HEK293 (cell line): Measurements from ENCODE around the gene NATD1.
A peak's percentile ranks its signal among the peaks of the same experiment; 100 is the strongest.

ENCODE experiments used
- CTCF ChIA-PET: fragments of 350-600 bp; formaldehyde crosslinking; extraction: SDS; loops from one replicate; lab custom pipeline; 2021; ENCODE audit warnings: antibody characterized with exemption; lab: Yijun Ruan, JAX
- POLR2A ChIA-PET: fragments of 300-600 bp; formaldehyde crosslinking; extraction: SDS; loops from one replicate; lab custom pipeline; 2020; ENCODE audit warnings: antibody characterized with exemption, inconsistent platforms; lab: Yijun Ruan, JAX
- H3K27ac ChIP-seq: fragments of 200-500 bp; sonication (Bioruptor generic); 2 replicates; pipeline ENCODE4 v1.5.1; 2014; ENCODE audit warnings: low read depth, low read length, control low read depth, inconsistent platforms; ENCODE audit errors: extremely low read depth
- H3K36me3 ChIP-seq, 2 experiments: fragments of 200-500 bp in 1 of 2; sonication (Bioruptor generic) in 1 of 2; 1 replicate in 1 of 2; 2 replicates in 1 of 2; pipeline ENCODE4 v1.5.1; 2014 to 2017; ENCODE audit warnings: inconsistent platforms in 2 of 2, low read length in 2 of 2; ENCODE audit not compliant: control insufficient read depth in 2 of 2, insufficient read depth in 1 of 2
- H3K4me1 ChIP-seq: fragments of 200-500 bp; sonication (Bioruptor generic); 2 replicates; pipeline ENCODE4 v1.5.1; 2014; ENCODE audit warnings: mild to moderate bottlenecking, low read length, inconsistent platforms; ENCODE audit not compliant: control insufficient read depth, insufficient read depth
- H3K4me3 ChIP-seq: 2 replicates; pipeline ENCODE4 v1.5.1; 2011; ENCODE audit warnings: low read depth, mild to moderate bottlenecking, control low read depth, low read length, moderate library complexity
- H3K9me3 ChIP-seq: fragments of 200-500 bp; sonication (Bioruptor generic); 2 replicates; pipeline ENCODE4 v1.5.1; 2014; ENCODE audit warnings: low read depth, low read length, inconsistent platforms; ENCODE audit not compliant: control insufficient read depth, insufficient read depth
- CTCF ChIP-seq: fragments of 450-650 bp; formaldehyde crosslinking; IDR thresholded peaks from 2 replicates; pipeline ENCODE4 v1.5.1; 2016; ENCODE audit warnings: missing biosample characterization, missing genetic modification characterization
- GLIS1 ChIP-seq: fragments of 450-650 bp; formaldehyde crosslinking; IDR thresholded peaks from 2 replicates; pipeline ENCODE4 v1.5.1; 2016; ENCODE audit warnings: missing biosample characterization, missing genetic modification characterization
- GLIS2 ChIP-seq: fragments of 450-650 bp; formaldehyde crosslinking; IDR thresholded peaks from 2 replicates; pipeline ENCODE4 v1.5.1; 2016; ENCODE audit warnings: missing biosample characterization, missing genetic modification characterization
- KLF1 ChIP-seq: fragments of 450-650 bp; formaldehyde crosslinking; IDR thresholded peaks from 2 replicates; pipeline ENCODE4 v1.5.1; 2016; ENCODE audit warnings: missing biosample characterization, missing genetic modification characterization
- ZFP3 ChIP-seq: fragments of 450-650 bp; formaldehyde crosslinking; IDR thresholded peaks from 2 replicates; pipeline ENCODE4 v1.5.1; 2016; ENCODE audit warnings: low read depth, missing biosample characterization, missing genetic modification characterization
- ZNF600 ChIP-seq: fragments of 450-650 bp; formaldehyde crosslinking; IDR thresholded peaks from 2 replicates; pipeline ENCODE4 v1.5.1; 2016; ENCODE audit warnings: missing biosample characterization, missing genetic modification characterization
- ZNF664 ChIP-seq: fragments of 450-650 bp; formaldehyde crosslinking; IDR thresholded peaks from 2 replicates; pipeline ENCODE4 v1.5.1; 2016; ENCODE audit warnings: missing biosample characterization, missing genetic modification characterization
- ZNF76 ChIP-seq: fragments of 450-650 bp; formaldehyde crosslinking; IDR thresholded peaks from 2 replicates; pipeline ENCODE4; 2016; ENCODE audit warnings: low read depth, missing biosample characterization, missing genetic modification characterization, borderline replicate concordance
- TF ChIP-seq, protein P1 (sequence below): fragments of 450-650 bp; formaldehyde crosslinking; IDR thresholded peaks from 2 replicates; pipeline ENCODE4 v1.5.1; 2016; ENCODE audit warnings: missing biosample characterization, missing genetic modification characterization
- TF ChIP-seq, protein P2 (sequence below): fragments of 450-650 bp; formaldehyde crosslinking; IDR thresholded peaks from 2 replicates; pipeline ENCODE4 v1.5.1; 2017; ENCODE audit warnings: missing biosample characterization, mild to moderate bottlenecking, missing genetic modification characterization, moderate library complexity

Gene NATD1

DNA sequence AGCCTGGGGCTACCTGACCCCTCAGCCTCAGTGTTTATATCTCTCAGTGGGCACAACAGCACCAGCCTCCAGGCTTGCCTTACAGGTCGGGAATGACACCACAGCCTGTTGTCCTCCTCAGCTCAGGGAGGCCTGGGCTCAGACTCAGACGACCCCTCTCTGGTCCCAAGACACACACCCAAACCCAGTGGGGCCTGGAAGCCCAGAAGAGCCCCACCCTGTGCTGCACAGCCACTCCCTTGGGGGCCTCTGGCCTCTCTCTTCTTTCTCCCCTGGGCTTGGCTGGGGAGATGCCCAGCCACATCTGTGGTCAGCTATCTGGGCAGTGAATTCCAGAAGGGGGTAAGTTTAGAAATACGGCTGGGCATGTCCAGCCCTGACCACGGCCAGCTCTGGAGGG, 2.4 kb downstream of the NATD1 start:
- H3K4me1 ChIP-seq = 0 out of 2 replicates have a peak, but pooled peaks cover 2% of the 10 kb centered on the region
- no peak overlapping the region for H3K4me3 ChIP-seq
- no peak overlapping the region for H3K27ac ChIP-seq
- H3K9me3 ChIP-seq = no peaks in the 10 kb centered on the region
- ChIA-PET CTCF (interaction anchor here (0.7 to 1.3 kb wide), 3 partner anchors 13 to 261 kb away, joined by 3 read pairs; no protein-coding TSS in a partner anchor), POLR2A (interaction anchor here (1.3 kb wide), 1 partner anchor 10 kb away, joined by 3 read pairs; no protein-coding TSS in a partner anchor)
- peaks cover 0 to 4% of the 10 kb centered on the region in 2 experiments; a peak in 2 of 3 replicates for H3K36me3 ChIP-seq
- TF ChIP-seq ZNF76 (tag by site-specific recombination) (no peak), KLF1 (tag by site-specific recombination) (0 out of 2 replicates have a peak, but pooled peaks have one; percentile 25), GLIS2 (tag by site-specific recombination) (0 out of 2 replicates have a peak, but pooled peaks have one; percentile 25), GLIS1 (peak; percentile 86), CTCF (tag by site-specific recombination) (no peak), ZFP3 (no peak)
- TF ChIP-seq, protein P1, sequence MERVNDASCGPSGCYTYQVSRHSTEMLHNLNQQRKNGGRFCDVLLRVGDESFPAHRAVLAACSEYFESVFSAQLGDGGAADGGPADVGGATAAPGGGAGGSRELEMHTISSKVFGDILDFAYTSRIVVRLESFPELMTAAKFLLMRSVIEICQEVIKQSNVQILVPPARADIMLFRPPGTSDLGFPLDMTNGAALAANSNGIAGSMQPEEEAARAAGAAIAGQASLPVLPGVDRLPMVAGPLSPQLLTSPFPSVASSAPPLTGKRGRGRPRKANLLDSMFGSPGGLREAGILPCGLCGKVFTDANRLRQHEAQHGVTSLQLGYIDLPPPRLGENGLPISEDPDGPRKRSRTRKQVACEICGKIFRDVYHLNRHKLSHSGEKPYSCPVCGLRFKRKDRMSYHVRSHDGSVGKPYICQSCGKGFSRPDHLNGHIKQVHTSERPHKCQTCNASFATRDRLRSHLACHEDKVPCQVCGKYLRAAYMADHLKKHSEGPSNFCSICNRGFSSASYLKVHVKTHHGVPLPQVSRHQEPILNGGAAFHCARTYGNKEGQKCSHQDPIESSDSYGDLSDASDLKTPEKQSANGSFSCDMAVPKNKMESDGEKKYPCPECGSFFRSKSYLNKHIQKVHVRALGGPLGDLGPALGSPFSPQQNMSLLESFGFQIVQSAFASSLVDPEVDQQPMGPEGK = no peak
- TF ChIP-seq, all 188 proteins: peak for 3

GRCh38 chr17:21249920-21250703, 3.1 kb downstream of the NATD1 start:
- CTCF ChIA-PET = interaction anchor here (0.7 to 1.3 kb wide), 5 partner anchors 9 to 262 kb away, joined by 3 to 4 read pairs (median 3); no protein-coding TSS in a partner anchor
- H3K4me1 ChIP-seq = 0 out of 2 replicates have a peak, but pooled peaks cover 2% of the 10 kb centered on the region
- TF ChIP-seq CTCF (tag by site-specific recombination) (0 out of 2 replicates have a peak, but pooled peaks have one; percentile 24), ZNF664 (peak; percentile 61; the same call in 1 of the 2 replicates), ZNF600 (tag by site-specific recombination) (peak; percentile 43; the same call in 1 of the 2 replicates)
- TF ChIP-seq, protein P2, sequence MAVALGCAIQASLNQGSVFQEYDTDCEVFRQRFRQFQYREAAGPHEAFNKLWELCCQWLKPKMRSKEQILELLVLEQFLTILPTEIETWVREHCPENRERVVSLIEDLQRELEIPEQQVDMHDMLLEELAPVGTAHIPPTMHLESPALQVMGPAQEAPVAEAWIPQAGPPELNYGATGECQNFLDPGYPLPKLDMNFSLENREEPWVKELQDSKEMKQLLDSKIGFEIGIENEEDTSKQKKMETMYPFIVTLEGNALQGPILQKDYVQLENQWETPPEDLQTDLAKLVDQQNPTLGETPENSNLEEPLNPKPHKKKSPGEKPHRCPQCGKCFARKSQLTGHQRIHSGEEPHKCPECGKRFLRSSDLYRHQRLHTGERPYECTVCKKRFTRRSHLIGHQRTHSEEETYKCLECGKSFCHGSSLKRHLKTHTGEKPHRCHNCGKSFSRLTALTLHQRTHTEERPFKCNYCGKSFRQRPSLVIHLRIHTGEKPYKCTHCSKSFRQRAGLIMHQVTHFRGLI (tag by site-specific recombination) = no peak
- POLR2A ChIA-PET = interaction anchor here (0.8 to 1.3 kb wide), 3 partner anchors 9 to 207 kb away, joined by 3 to 4 read pairs (median 3); no protein-coding TSS in a partner anchor
- no peak overlapping the region for H3K27ac ChIP-seq
- no peak overlapping the region for H3K4me3 ChIP-seq
- H3K36me3 ChIP-seq = peaks cover 0 to 4% of the 10 kb centered on the region in 2 experiments; a peak in 2 of 3 replicates
- no peaks in the 10 kb centered on the region for H3K9me3 ChIP-seq
